Measurements from ENCODE around the gene BCAR3. TPM values are rescaled to one million over a fixed set of nuclear protein-coding genes. Genes with fewer than 3 reads are reported as not detected.

BCAR3 gene
- total RNA-seq, 2 experiments from 2014 or later = 0.46 to 0.54 TPM

DNA sequence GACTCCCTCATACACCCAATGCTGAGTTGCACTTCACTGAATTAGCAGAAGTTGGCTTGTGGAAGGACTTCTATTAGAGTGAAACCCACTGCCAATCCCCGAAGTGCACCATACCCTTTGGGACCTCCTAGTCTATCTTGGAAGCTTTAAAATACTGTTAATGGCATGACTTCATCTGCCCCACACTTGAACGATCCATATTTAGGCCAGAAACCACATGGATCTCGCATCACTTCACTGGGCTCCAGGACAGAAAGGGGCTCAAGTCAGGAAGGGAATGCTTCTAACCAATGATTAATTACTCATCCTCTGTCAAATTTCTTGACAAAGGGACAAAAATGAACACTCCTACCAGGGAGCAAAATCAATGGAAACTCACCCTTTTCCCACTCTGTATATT lies 69.1 kb downstream of the BCAR3 start:
- peaks cover 6% of the 10 kb centered on the region for H3K27me3 Mint-ChIP-seq
- DNase-seq = no peak
- no peak overlapping the region for H3K27ac Mint-ChIP-seq
- no peaks in the 10 kb centered on the region for H3K36me3 Mint-ChIP-seq (ENCODE audit: low read depth)
- ATAC-seq = no peak
- POLR2A ChIA-PET = no interaction called here
- H3K9me3 Mint-ChIP-seq (ENCODE audit: low read depth) = no peaks in the 10 kb centered on the region
- intact Hi-C loops (cut with DNase I, micrococcal nuclease) = loop anchor here in 1 of 2 experiments (10.0 kb wide), 1 partner anchor 568 kb away; no protein-coding TSS in a partner anchor
- CTCF ChIA-PET = interaction anchor here (0.8 to 1.4 kb wide), 3 partner anchors 17 to 178 kb away, joined by 3 to 5 read pairs (median 3); no protein-coding TSS in a partner anchor
- H3K4me3 Mint-ChIP-seq = no peak overlapping the region
- H3K4me1 Mint-ChIP-seq = peaks cover 45% of the 10 kb centered on the region

DNA sequence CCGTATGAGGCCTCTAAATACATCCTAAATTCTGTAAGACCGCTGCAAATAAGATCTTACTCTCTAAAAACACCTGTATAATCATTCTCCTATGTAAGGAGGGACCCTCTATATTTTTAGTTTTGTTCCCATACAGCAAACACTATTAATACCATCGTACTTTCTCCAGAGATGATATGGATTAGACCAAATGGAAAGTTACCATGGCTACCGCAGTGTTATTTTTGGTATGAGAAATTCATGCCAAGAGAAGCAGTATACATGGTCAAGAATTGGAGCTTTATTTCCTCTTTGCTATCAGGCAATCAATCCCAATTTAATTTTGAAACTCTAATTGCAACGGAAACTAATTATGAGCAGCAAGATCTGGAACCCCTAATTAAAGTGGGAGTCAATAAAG lies 70.0 kb downstream of the BCAR3 start:
- Mint-ChIP-seq H3K27me3 (peaks cover 8% of the 10 kb centered on the region), H3K9me3 (ENCODE audit: low read depth) (no peaks in the 10 kb centered on the region), H3K27ac (no peak overlapping the region), H3K36me3 (ENCODE audit: low read depth) (no peaks in the 10 kb centered on the region), H3K4me1 (peaks cover 53% of the 10 kb centered on the region), H3K4me3 (no peak overlapping the region)
- DNase-seq (no peak), ATAC-seq (no peak)
- POLR2A ChIA-PET = no interaction called here
- CTCF ChIA-PET = interaction anchor here (0.8 to 1.4 kb wide), 2 partner anchors 18 to 177 kb away, joined by 3 to 5 read pairs; no protein-coding TSS in a partner anchor
- intact Hi-C loops (cut with DNase I, micrococcal nuclease) = loop anchor here in 1 of 2 experiments (10.0 kb wide), 1 partner anchor 567 kb away; no protein-coding TSS in a partner anchor

- peaks cover 44% of the 10 kb centered on the region for H3K4me1 Mint-ChIP-seq
- CTCF ChIA-PET = interaction anchor here (0.9 to 2.8 kb wide), 2 partner anchors 10 to 235 kb away, joined by 4 to 10 read pairs; no protein-coding TSS in a partner anchor
- H3K27ac Mint-ChIP-seq = no peak overlapping the region
- ATAC-seq (no peak), DNase-seq (no peak)
- POLR2A ChIA-PET = no interaction called here
- H3K27me3 Mint-ChIP-seq = peaks cover 16% of the 10 kb centered on the region
- H3K36me3 Mint-ChIP-seq (ENCODE audit: low read depth) = no peaks in the 10 kb centered on the region
- no peak overlapping the region for H3K4me3 Mint-ChIP-seq
- H3K9me3 Mint-ChIP-seq (ENCODE audit: low read depth) = no peaks in the 10 kb centered on the region
- intact Hi-C loops (cut with DNase I, micrococcal nuclease) = loop anchor here (2.0 to 5.0 kb wide), 7 partner anchors 71 to 773 kb away; partner anchors contain the start of genes CCDC18 (in 1 of the 2), DR1 (in 1 of the 2), FNBP1L (in 1 of the 2) and TMED5 (in 1 of the 2)
These were observed 72.1 kb downstream of the BCAR3 start for GRCh38 chr1:93609536-93609935.

GRCh38 chr1:93608187-93609109 lies 73.2 kb downstream of the BCAR3 start:
- H3K27ac Mint-ChIP-seq = peak overlapping the region; percentile 57
- H3K4me1 Mint-ChIP-seq = peaks cover 43% of the 10 kb centered on the region
- H3K27me3 Mint-ChIP-seq = peaks cover 16% of the 10 kb centered on the region
- no peaks in the 10 kb centered on the region for H3K9me3 Mint-ChIP-seq (ENCODE audit: low read depth)
- CTCF ChIA-PET = interaction anchor here (0.6 to 2.8 kb wide), 12 partner anchors 12 to 238 kb away, joined by 3 to 10 read pairs (median 4); no protein-coding TSS in a partner anchor
- intact Hi-C loops (cut with DNase I, micrococcal nuclease) = loop anchor here (1.0 to 5.0 kb wide), 9 partner anchors 8 to 774 kb away; partner anchors contain the start of genes CCDC18 (in 1 of the 2), DR1 (in 1 of the 2), FNBP1L (in 1 of the 2) and TMED5 (in 1 of the 2)
- ATAC-seq (peak; percentile 20), DNase-seq (peak; percentile 30)
- H3K36me3 Mint-ChIP-seq (ENCODE audit: low read depth) = no peaks in the 10 kb centered on the region
- POLR2A ChIA-PET = interaction anchor here (0.8 to 1.5 kb wide), 4 partner anchors 18 to 238 kb away, joined by 4 to 10 read pairs (median 4); no protein-coding TSS in a partner anchor
- H3K4me3 Mint-ChIP-seq = peak overlapping the region; percentile 12

GRCh38 chr1:93607814-93608186 lies 73.8 kb downstream of the BCAR3 start:
- Mint-ChIP-seq H3K4me1 (peaks cover 43% of the 10 kb centered on the region), H3K27ac (peak overlapping the region; percentile 63), H3K4me3 (no peak overlapping the region), H3K36me3 (ENCODE audit: low read depth) (no peaks in the 10 kb centered on the region), H3K9me3 (ENCODE audit: low read depth) (no peaks in the 10 kb centered on the region), H3K27me3 (peaks cover 16% of the 10 kb centered on the region)
- CTCF ChIA-PET = interaction anchor here (0.7 to 2.8 kb wide), 14 partner anchors 12 to 238 kb away, joined by 3 to 10 read pairs (median 4); no protein-coding TSS in a partner anchor
- DNase-seq = peak; percentile 82
- ATAC-seq = peak; percentile 95
- intact Hi-C loops (cut with DNase I, micrococcal nuclease) = loop anchor here (1.0 to 5.0 kb wide), 9 partner anchors 9 to 775 kb away; partner anchors contain the start of genes CCDC18 (in 1 of the 2), DR1 (in 1 of the 2), FNBP1L (in 1 of the 2) and TMED5 (in 1 of the 2)
- POLR2A ChIA-PET = interaction anchor here (0.6 to 1.5 kb wide), 6 partner anchors 9 to 427 kb away, joined by 3 to 10 read pairs (median 4); no protein-coding TSS in a partner anchor

DNA sequence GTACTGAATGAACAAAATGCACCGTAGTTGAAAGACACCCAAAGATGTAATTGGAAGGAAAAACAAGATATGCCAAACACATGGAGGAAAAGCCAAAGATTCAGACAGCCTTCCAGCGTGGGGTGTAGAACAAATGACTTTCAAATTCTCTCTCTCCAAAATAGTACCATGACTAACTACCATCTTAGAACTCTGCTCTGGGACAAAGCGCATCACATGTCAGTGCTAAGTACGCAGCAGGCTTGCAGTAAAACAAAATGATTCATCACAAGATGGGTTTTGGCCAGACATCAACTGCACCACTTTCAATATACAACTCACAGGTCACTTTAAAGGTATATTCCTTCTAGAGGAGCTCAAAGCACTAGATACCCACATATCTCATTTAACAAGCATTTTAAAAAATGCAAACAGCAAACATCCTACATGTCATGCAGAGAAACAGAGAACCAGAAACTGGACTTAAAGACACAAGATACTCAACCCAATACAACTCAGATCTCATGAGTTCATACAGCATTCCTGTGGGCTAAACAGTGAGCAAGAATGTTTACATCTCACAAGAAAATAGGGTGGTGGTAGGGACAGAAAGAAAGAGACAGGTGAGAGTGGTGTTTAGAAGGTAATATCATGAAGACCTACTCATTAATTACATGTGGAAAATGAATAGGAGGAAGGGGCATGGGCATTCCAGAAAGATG lies 75.7 kb downstream of the BCAR3 start:
- peaks cover 12% of the 10 kb centered on the region for H3K27me3 Mint-ChIP-seq
- ChIA-PET CTCF (interaction anchor here (1.2 kb wide), 1 partner anchor 240 kb away, joined by 3 read pairs; no protein-coding TSS in a partner anchor), POLR2A (interaction anchor here (1.0 kb wide), 1 partner anchor 10 kb away, joined by 3 read pairs; no protein-coding TSS in a partner anchor)
- H3K27ac Mint-ChIP-seq = no peak overlapping the region
- intact Hi-C loops (cut with DNase I, micrococcal nuclease) = loop anchor here in 1 of 2 experiments (2.0 to 5.0 kb wide), 5 partner anchors 13 to 776 kb away; partner anchors contain the start of genes CCDC18, DR1, FNBP1L and TMED5
- no peaks in the 10 kb centered on the region for H3K9me3 Mint-ChIP-seq (ENCODE audit: low read depth)
- no peak overlapping the region for H3K4me3 Mint-ChIP-seq
- DNase-seq (no peak), ATAC-seq (peak; percentile 24)
- peaks cover 43% of the 10 kb centered on the region for H3K4me1 Mint-ChIP-seq
- no peaks in the 10 kb centered on the region for H3K36me3 Mint-ChIP-seq (ENCODE audit: low read depth)

DNA sequence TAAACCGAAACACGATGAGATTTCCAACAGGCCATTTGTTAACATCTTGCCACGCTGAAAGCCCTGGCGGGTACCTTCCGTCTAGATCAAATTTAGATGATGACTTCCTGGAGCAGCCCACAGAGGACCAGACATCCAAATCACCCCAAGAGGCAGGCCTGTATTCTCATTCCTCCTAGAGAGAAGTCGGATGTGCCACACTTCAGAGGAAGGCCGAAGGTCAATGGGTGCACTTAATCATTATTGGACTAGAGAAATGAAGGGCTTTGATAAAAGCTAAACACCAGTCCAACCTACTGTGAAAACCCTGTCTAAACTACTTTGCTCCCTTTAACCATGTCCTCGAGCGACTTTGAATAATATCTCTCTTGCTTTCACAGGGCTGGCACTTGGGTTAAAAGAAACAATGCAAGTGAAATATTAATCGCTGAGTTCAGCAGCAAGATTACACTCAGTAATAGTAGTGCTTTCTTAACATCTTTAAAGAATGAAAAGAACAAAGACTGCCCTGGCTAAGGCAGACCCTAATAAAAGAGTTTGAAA lies 76.5 kb downstream of the BCAR3 start:
- ChIA-PET POLR2A (no interaction called here), CTCF (interaction anchor here (1.0 to 1.2 kb wide), 2 partner anchors 239 to 241 kb away, joined by 3 read pairs; no protein-coding TSS in a partner anchor)
- Mint-ChIP-seq H3K9me3 (ENCODE audit: low read depth) (no peaks in the 10 kb centered on the region), H3K4me1 (peaks cover 43% of the 10 kb centered on the region), H3K4me3 (no peak overlapping the region), H3K36me3 (ENCODE audit: low read depth) (no peaks in the 10 kb centered on the region), H3K27me3 (peaks cover 12% of the 10 kb centered on the region), H3K27ac (no peak overlapping the region)
- ATAC-seq = no peak
- DNase-seq = no peak
- intact Hi-C loops (cut with DNase I, micrococcal nuclease) = loop anchor here in 1 of 2 experiments (2.0 to 5.0 kb wide), 5 partner anchors 14 to 777 kb away; partner anchors contain the start of genes CCDC18, DR1, FNBP1L and TMED5

DNA sequence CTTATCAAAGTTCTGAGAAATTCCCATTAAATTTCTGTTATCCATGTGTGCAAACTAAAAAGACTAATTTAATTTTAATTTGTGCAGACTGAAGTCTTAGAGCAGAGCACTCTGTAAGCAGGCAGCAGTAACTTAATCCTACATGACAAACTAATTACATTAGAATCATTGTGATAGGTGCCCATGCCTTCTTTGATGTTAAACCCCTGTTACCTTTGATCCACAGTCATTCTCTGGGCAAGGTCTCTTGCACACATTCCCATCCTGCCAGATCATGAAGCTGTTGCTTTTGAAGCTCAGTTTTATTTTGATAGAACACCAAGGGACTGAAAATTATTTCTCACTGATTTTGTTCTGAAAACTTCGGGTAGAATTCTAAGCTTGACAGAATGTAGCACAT lies 77.2 kb downstream of the BCAR3 start:
- no peak overlapping the region for H3K4me3 Mint-ChIP-seq
- DNase-seq = no peak
- H3K36me3 Mint-ChIP-seq (ENCODE audit: low read depth) = no peaks in the 10 kb centered on the region
- POLR2A ChIA-PET = no interaction called here
- no peak for ATAC-seq
- H3K9me3 Mint-ChIP-seq (ENCODE audit: low read depth) = no peaks in the 10 kb centered on the region
- H3K27me3 Mint-ChIP-seq = peaks cover 12% of the 10 kb centered on the region
- intact Hi-C loops (cut with DNase I, micrococcal nuclease) = loop anchor here in 1 of 2 experiments (2.0 kb wide), 1 partner anchor 14 kb away; no protein-coding TSS in a partner anchor
- no peak overlapping the region for H3K27ac Mint-ChIP-seq
- H3K4me1 Mint-ChIP-seq = peaks cover 38% of the 10 kb centered on the region
- CTCF ChIA-PET = interaction anchor here (1.0 to 1.2 kb wide), 2 partner anchors 240 to 241 kb away, joined by 3 read pairs; no protein-coding TSS in a partner anchor

DNA sequence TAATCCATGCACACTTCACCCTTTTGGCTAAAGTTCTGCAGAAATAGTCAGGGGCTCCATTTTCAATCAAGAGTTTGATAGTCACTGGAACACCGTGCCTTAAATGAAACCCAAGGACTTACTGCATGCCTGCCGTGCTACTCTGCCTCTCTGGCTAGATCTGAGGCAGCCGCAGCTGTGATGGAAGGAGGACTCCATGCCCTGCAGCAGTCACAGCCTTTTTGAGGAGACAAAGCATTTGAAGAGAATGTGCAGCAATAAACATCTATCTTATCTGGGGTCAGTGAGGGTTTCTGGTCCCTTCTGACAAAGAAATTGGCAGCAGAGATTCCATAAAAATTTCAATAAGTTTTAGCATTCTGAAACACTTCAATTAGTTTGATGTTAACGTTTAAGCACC lies 78.0 kb downstream of the BCAR3 start:
- ATAC-seq (no peak), DNase-seq (no peak)
- Mint-ChIP-seq H3K36me3 (ENCODE audit: low read depth) (no peaks in the 10 kb centered on the region), H3K9me3 (ENCODE audit: low read depth) (no peaks in the 10 kb centered on the region), H3K27ac (no peak overlapping the region), H3K27me3 (peaks cover 12% of the 10 kb centered on the region), H3K4me3 (no peak overlapping the region), H3K4me1 (peaks cover 30% of the 10 kb centered on the region)
- intact Hi-C loops (cut with DNase I, micrococcal nuclease) = no loop called here
- POLR2A ChIA-PET = no interaction called here
- CTCF ChIA-PET = interaction anchor here (0.7 to 0.8 kb wide), 2 partner anchors 12 to 299 kb away, joined by 3 read pairs; no protein-coding TSS in a partner anchor

DNA sequence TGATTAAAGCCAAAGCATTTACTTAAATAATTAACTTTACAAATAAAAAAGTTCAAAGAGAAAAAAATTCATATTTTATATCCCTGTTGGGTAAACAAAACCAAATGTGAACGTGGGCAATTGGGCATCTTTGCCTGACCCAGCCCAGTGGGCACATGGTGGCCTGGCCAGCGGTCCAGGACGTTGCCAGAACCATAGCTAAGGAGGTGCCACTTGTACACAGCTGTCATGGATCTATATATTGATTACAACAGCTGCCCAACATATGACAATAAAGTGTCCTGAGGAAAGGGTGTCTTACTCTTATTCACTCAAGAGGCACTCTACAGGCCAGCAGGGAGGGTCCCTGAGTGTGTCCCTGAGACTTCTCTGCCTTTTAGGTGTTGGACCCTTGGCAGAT lies 78.5 kb downstream of the BCAR3 start:
- Mint-ChIP-seq H3K27me3 (peaks cover 12% of the 10 kb centered on the region), H3K4me3 (no peak overlapping the region), H3K4me1 (peaks cover 25% of the 10 kb centered on the region), H3K9me3 (ENCODE audit: low read depth) (no peaks in the 10 kb centered on the region), H3K36me3 (ENCODE audit: low read depth) (no peaks in the 10 kb centered on the region), H3K27ac (no peak overlapping the region)
- POLR2A ChIA-PET = no interaction called here
- DNase-seq (no peak), ATAC-seq (no peak)
- CTCF ChIA-PET = interaction anchor here (0.7 to 0.8 kb wide), 2 partner anchors 11 to 298 kb away, joined by 3 read pairs; no protein-coding TSS in a partner anchor
- intact Hi-C loops (cut with DNase I, micrococcal nuclease) = no loop called here

Measured in activated CD4-positive, alpha-beta T cell treated with anti-CD3 and anti-CD28 coated beads for 36 hours (primary cell).